Smooth muscle cell (in vitro differentiated cells): Measurements from ENCODE around the gene FAAP100. TPM values are rescaled to one million over a fixed set of nuclear protein-coding genes. Genes with fewer than 3 reads are reported as not detected.
A peak's percentile ranks its signal among the peaks of the same experiment; 100 is the strongest.

ENCODE experiments used
- DNase-seq: peaks from one replicate; lab custom pipeline; 2025; ENCODE audit not compliant: unreplicated experiment; lab: John Stamatoyannopoulos, UW
- H2AFZ ChIP-seq: fragments of 200-600 bp; sonication (generic); 2 replicates; pipeline ENCODE4 v1.6.0; 2016; ENCODE audit warnings: antibody characterized with exemption, low read depth, mild to moderate bottlenecking
- H3F3A ChIP-seq: fragments of 200-600 bp; sonication (generic); 2 replicates; pipeline ENCODE4 v1.6.0; 2017; ENCODE audit warnings: antibody characterized with exemption, low read depth
- H3K27ac ChIP-seq: fragments of 200-600 bp; sonication (generic); 2 replicates; pipeline ENCODE4 v1.5.1; 2016; ENCODE audit warnings: low read depth, mild to moderate bottlenecking
- H3K27me3 ChIP-seq: fragments of 200-600 bp; sonication (generic); 2 replicates; pipeline ENCODE4 v1.6.1; 2016; ENCODE audit warnings: low read depth, mild to moderate bottlenecking
- H3K36me3 ChIP-seq: fragments of 200-600 bp; sonication (generic); 2 replicates; pipeline ENCODE4 v1.5.1; 2016; ENCODE audit warnings: low read depth
- H3K4me1 ChIP-seq: fragments of 200-600 bp; sonication (generic); 2 replicates; pipeline ENCODE4 v1.5.1; 2016; ENCODE audit warnings: low read depth
- H3K4me2 ChIP-seq: fragments of 200-600 bp; sonication (generic); 2 replicates; pipeline ENCODE4 v1.6.0; 2016; ENCODE audit warnings: mild to moderate bottlenecking
- H3K4me3 ChIP-seq: fragments of 200-600 bp; sonication (generic); 2 replicates; pipeline ENCODE4 v1.5.1; 2016; ENCODE audit warnings: mild to moderate bottlenecking
- H3K79me2 ChIP-seq: fragments of 200-600 bp; sonication (generic); 2 replicates; pipeline ENCODE4 v1.6.0; 2016; ENCODE audit warnings: low read depth, mild to moderate bottlenecking
- H3K9ac ChIP-seq: fragments of 200-600 bp; sonication (generic); 2 replicates; pipeline ENCODE4 v1.6.0; 2016; ENCODE audit warnings: low read depth
- H3K9me3 ChIP-seq: fragments of 200-600 bp; sonication (generic); replicated peaks from 2 replicates; pipeline ENCODE4 v1.5.1; 2016; ENCODE audit warnings: low read depth
- H4K20me1 ChIP-seq: fragments of 200-600 bp; sonication (generic); 2 replicates; pipeline ENCODE4 v1.6.0; 2016; ENCODE audit warnings: low read depth
- WGBS: methylation state at CpG from one replicate; pipeline ENCODE4 v1.1.7; 2016; ENCODE audit warnings: low lambda C conversion rate; 5-methylcytosine and 5-hydroxymethylcytosine counted together
- polyA plus RNA-seq: library from polyadenylated mRNA; unstranded; fragments of >200 nt; fragmentation: Nextera tagmentation; extraction: Ambion mirVana; gene quantifications from 2 replicates; pipeline ENCODE4 v1.2.1, GENCODE V29; 2016
- total RNA-seq: library from RNA; depleted of rRNA; stranded (reverse); fragments of >200 nt; gene quantifications from 2 replicates; pipeline ENCODE4 v1.2.3, GENCODE V29; 2014
- TF ChIP-seq, protein P1 (sequence below): fragments of 200-600 bp; sonication (generic); IDR thresholded peaks from 2 replicates; pipeline ENCODE4 v1.5.1; 2017; ENCODE audit warnings: borderline replicate concordance, mild to moderate bottlenecking, antibody characterized with exemption; ENCODE audit not compliant: insufficient read depth, poor library complexity, severe bottlenecking

Gene FAAP100
- total and polyA plus RNA-seq, 2 experiments from 2014 or later = 17.9 to 28.5 TPM

GRCh38 chr17:81577278-81578000 lies 25.3 kb upstream of the FAAP100 start:
- Histone ChIP-seq H4K20me1 (peaks cover 64% of the 10 kb centered on the region), H3K27ac (peak overlapping the region; percentile 68), H2AFZ (no peak overlapping the region), H3K9ac (no peak overlapping the region), H3K4me1 (peaks cover 11% of the 10 kb centered on the region), H3K79me2 (peaks cover 34% of the 10 kb centered on the region), H3K36me3 (no peaks in the 10 kb centered on the region), H3F3A (peaks cover 7% of the 10 kb centered on the region), H3K4me3 (no peak overlapping the region), H3K27me3 (no peaks in the 10 kb centered on the region), H3K4me2 (peak overlapping the region; percentile 38), H3K9me3 (no peaks in the 10 kb centered on the region)
- WGBS = 78% methylated on average over 11 of the region's 11 CpGs
- TF ChIP-seq, protein P1, sequence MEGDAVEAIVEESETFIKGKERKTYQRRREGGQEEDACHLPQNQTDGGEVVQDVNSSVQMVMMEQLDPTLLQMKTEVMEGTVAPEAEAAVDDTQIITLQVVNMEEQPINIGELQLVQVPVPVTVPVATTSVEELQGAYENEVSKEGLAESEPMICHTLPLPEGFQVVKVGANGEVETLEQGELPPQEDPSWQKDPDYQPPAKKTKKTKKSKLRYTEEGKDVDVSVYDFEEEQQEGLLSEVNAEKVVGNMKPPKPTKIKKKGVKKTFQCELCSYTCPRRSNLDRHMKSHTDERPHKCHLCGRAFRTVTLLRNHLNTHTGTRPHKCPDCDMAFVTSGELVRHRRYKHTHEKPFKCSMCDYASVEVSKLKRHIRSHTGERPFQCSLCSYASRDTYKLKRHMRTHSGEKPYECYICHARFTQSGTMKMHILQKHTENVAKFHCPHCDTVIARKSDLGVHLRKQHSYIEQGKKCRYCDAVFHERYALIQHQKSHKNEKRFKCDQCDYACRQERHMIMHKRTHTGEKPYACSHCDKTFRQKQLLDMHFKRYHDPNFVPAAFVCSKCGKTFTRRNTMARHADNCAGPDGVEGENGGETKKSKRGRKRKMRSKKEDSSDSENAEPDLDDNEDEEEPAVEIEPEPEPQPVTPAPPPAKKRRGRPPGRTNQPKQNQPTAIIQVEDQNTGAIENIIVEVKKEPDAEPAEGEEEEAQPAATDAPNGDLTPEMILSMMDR = no peak
- no peak for DNase-seq

DNA sequence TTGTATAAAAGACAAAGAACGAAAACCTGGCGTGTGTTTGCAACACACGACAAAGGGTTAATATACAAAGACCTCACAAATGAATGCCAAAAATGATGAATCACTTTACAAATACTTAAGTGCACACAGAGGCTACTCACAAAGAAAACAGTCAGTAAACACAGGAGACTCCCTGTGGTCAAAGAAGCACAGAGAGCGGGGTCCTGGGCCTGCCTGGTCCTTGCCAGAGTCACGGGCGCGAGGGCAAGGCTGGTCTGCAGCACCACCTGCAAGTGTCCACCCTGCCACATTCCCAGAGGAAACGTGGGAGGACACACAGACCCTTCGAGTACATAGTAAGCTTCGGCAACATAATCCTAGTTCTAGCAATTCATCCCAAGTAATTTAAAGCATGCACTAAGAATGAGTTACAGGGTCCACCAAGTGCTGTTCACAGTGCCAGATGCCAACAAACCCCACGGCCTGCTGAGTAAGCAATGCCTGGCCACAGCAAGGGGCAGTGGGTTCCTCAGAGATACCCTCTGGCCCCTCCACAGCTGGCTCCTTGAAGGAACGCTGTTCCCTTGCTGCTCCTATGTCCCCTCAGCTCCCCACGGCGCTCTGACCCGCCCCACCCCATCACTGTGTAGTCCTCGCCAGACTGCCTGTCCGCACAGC lies 24.6 kb upstream of the FAAP100 start:
- Histone ChIP-seq H3K4me1 (peaks cover 11% of the 10 kb centered on the region), H2AFZ (no peak overlapping the region), H4K20me1 (peaks cover 59% of the 10 kb centered on the region), H3K9me3 (no peaks in the 10 kb centered on the region), H3K9ac (no peak overlapping the region), H3K79me2 (peaks cover 37% of the 10 kb centered on the region), H3K36me3 (no peaks in the 10 kb centered on the region), H3K4me2 (peak overlapping the region; percentile 38), H3F3A (peaks cover 7% of the 10 kb centered on the region), H3K27ac (peak overlapping the region; percentile 68), H3K4me3 (no peak overlapping the region), H3K27me3 (no peaks in the 10 kb centered on the region)
- TF ChIP-seq, protein P1 = no peak
- WGBS = 45% methylated on average over 17 of the region's 17 CpGs
- no peak for DNase-seq

DNA sequence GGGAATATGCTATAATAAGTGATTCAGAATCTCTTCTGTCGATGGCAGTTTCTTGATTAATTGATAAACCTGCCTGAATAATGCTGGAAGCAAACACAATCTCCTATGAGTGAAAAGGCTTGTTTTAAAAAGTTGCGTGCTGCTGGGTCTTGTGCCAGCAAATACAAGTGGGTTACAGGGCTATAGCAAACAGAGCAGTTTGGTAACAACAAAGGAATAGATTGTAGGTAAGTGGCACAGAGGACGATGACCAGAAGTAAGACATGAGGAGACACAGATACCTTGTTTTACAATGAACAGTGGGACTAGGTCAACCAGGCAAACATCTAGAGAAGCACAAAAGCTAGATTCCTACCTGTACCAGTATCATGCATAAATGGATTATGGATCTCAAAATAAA lies 23.7 kb upstream of the FAAP100 start:
- no peaks in the 10 kb centered on the region for H3K36me3 ChIP-seq
- H3K4me2 ChIP-seq = peak overlapping the region; percentile 38
- peaks cover 11% of the 10 kb centered on the region for H3K4me1 ChIP-seq
- TF ChIP-seq, protein P1 = no peak
- H3K9me3 ChIP-seq = no peaks in the 10 kb centered on the region
- H3K9ac ChIP-seq = no peak overlapping the region
- peak overlapping the region; percentile 68 for H3K27ac ChIP-seq
- no peak overlapping the region for H3K4me3 ChIP-seq
- no peak for DNase-seq
- WGBS = 93% methylated on average over 3 of the region's 3 CpGs
- H3K27me3 ChIP-seq = no peaks in the 10 kb centered on the region
- peaks cover 7% of the 10 kb centered on the region for H3F3A ChIP-seq
- peaks cover 52% of the 10 kb centered on the region for H4K20me1 ChIP-seq
- no peak overlapping the region for H2AFZ ChIP-seq
- peaks cover 33% of the 10 kb centered on the region for H3K79me2 ChIP-seq
